ENCODE measurements around the gene CHST5.

Gene CHST5

GRCh38 chr16:75537776-75538175, 1.9 kb upstream of the CHST5 start:
- DNase-seq (no peak), ATAC-seq (ENCODE audit: insufficient read depth, low read depth) (no peak)
- no peak overlapping the region for H3K4me2 ChIP-seq (ENCODE audit: insufficient read depth, low read length)
- no peak overlapping the region for H3K27ac ChIP-seq (ENCODE audit: low read length)
- no peaks in the 10 kb centered on the region for H3K36me3 ChIP-seq (ENCODE audit: insufficient read depth, low read length)
- H4K20me1 ChIP-seq (ENCODE audit: insufficient read depth, low read length) = no peaks in the 10 kb centered on the region
- no peaks in the 10 kb centered on the region for H3K27me3 ChIP-seq (ENCODE audit: insufficient read depth, low read length, poor library complexity)
- no peak overlapping the region for H3K4me3 ChIP-seq (ENCODE audit: low read depth in 1 of 2, low read length in 2 of 2)
- TF ChIP-seq CTCF (IDR thresholded peaks at IDR 0.05; ENCODE audit: borderline replicate concordance, extremely low read depth, low read length, poor library complexity, severe bottlenecking) = no peak
- H3K4me1 ChIP-seq (ENCODE audit: insufficient read depth, low read length) = no peaks in the 10 kb centered on the region
- H3K9me3 ChIP-seq (ENCODE audit: insufficient read depth, low read length, severe bottlenecking) = no peaks in the 10 kb centered on the region
- no peaks in the 10 kb centered on the region for H3K79me2 ChIP-seq (ENCODE audit: insufficient read depth, low read length)
- no peak overlapping the region for H3K9ac ChIP-seq (ENCODE audit: low read depth, low read length)
- no peak overlapping the region for H2AFZ ChIP-seq (ENCODE audit: low read depth, low read length)

GRCh38 chr16:75535211-75535843, 581 bp downstream of the CHST5 start:
- H3K9me3 ChIP-seq (ENCODE audit: insufficient read depth, low read length, severe bottlenecking) = no peaks in the 10 kb centered on the region
- no peak overlapping the region for H3K4me3 ChIP-seq (ENCODE audit: low read depth in 1 of 2, low read length in 2 of 2)
- no peak overlapping the region for H3K27ac ChIP-seq (ENCODE audit: low read length)
- ATAC-seq (ENCODE audit: insufficient read depth, low read depth) (no peak), DNase-seq (no peak)
- no peaks in the 10 kb centered on the region for H3K36me3 ChIP-seq (ENCODE audit: insufficient read depth, low read length)
- no peaks in the 10 kb centered on the region for H3K79me2 ChIP-seq (ENCODE audit: insufficient read depth, low read length)
- no peaks in the 10 kb centered on the region for H3K27me3 ChIP-seq (ENCODE audit: insufficient read depth, low read length, poor library complexity)
- no peak overlapping the region for H2AFZ ChIP-seq (ENCODE audit: low read depth, low read length)
- no peaks in the 10 kb centered on the region for H4K20me1 ChIP-seq (ENCODE audit: insufficient read depth, low read length)
- no peak overlapping the region for H3K4me2 ChIP-seq (ENCODE audit: insufficient read depth, low read length)
- no peak overlapping the region for H3K9ac ChIP-seq (ENCODE audit: low read depth, low read length)
- no peak for TF ChIP-seq EZH2 (IDR thresholded peaks at IDR 0.05; ENCODE audit: borderline replicate concordance, low read depth, low read length, severe bottlenecking)
- TF ChIP-seq CTCF (IDR thresholded peaks at IDR 0.05; ENCODE audit: borderline replicate concordance, extremely low read depth, low read length, poor library complexity, severe bottlenecking) = no peak
- no peaks in the 10 kb centered on the region for H3K4me1 ChIP-seq (ENCODE audit: insufficient read depth, low read length)

- Histone ChIP-seq H3K4me3 (ENCODE audit: low read depth in 1 of 2, low read length in 2 of 2) (no peak overlapping the region), H3K27ac (ENCODE audit: low read length) (no peak overlapping the region), H2AFZ (ENCODE audit: low read depth, low read length) (no peak overlapping the region), H3K4me1 (ENCODE audit: insufficient read depth, low read length) (no peaks in the 10 kb centered on the region), H3K9ac (ENCODE audit: low read depth, low read length) (no peak overlapping the region), H3K79me2 (ENCODE audit: insufficient read depth, low read length) (no peaks in the 10 kb centered on the region), H3K9me3 (ENCODE audit: insufficient read depth, low read length, severe bottlenecking) (no peaks in the 10 kb centered on the region), H4K20me1 (ENCODE audit: insufficient read depth, low read length) (no peaks in the 10 kb centered on the region), H3K36me3 (ENCODE audit: insufficient read depth, low read length) (no peaks in the 10 kb centered on the region), H3K4me2 (ENCODE audit: insufficient read depth, low read length) (no peak overlapping the region), H3K27me3 (ENCODE audit: insufficient read depth, low read length, poor library complexity) (no peaks in the 10 kb centered on the region)
- no peak for DNase-seq
- no peak for ATAC-seq (ENCODE audit: insufficient read depth, low read depth)
- TF ChIP-seq EZH2 (IDR thresholded peaks at IDR 0.05; ENCODE audit: borderline replicate concordance, low read depth, low read length, severe bottlenecking) (no peak), CTCF (IDR thresholded peaks at IDR 0.05; ENCODE audit: borderline replicate concordance, extremely low read depth, low read length, poor library complexity, severe bottlenecking) (no peak)
Observed at GRCh38 chr16:75534560-75535205, 1.2 kb downstream of the CHST5 start.
